ENCODE measurements around the gene GJD2. TPM values are rescaled to one million over a fixed set of nuclear protein-coding genes. Genes with fewer than 3 reads are reported as not detected.

The GJD2 gene
- total and polyA plus RNA-seq, 2 donors (not counting 1 experiment from before 2014, with no cell fraction given): not detected

DNA sequence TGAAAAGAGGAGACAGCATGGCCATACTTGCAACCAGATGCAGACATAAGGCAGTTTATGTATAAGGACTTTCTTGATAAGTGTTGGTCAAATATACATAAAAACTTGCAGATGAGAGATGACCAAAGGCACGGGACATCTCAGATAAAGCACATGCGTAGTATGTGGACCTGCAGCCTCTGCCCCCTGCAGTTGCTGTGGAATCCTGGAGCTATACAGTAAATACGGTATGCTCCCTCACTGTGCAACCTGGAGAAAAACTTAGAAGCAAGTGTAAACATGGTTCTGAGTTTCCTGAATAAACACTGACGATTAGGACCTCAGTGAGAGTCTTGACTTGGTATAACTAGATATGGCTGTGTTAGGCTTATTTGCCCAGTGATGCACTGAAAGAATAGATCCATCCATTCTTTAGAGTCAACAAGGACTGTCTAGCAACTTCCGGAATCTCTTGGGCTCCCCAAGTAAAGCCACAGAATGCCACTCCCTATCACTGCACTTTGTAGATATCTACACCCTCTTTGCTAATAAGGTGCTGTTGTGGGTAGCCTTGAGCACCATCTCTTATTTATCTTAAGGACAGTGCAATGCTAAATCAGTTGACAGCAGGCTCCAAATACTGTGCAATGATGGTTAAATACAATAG is 40.2 kb downstream of the GJD2 start:
- WGBS (ENCODE audit: insufficient coverage): 86% methylated on average over 3 of the region's 5 CpGs
- Histone ChIP-seq H3K9ac (ENCODE audit: low read length) (no peak overlapping the region), H3K4me1 (ENCODE audit: control insufficient read depth in 2 of 2, insufficient read depth in 2 of 2, low read length in 2 of 2) (no peaks in the 10 kb centered on the region), H3K4me3 (ENCODE audit: control extremely low read depth in 1 of 5, extremely low read depth in 1 of 5, insufficient read depth in 1 of 5, low read depth in 2 of 5, low read length in 4 of 5) (no peak overlapping the region), H3K27me3 (replicated peaks in 1 of 4; ENCODE audit: control extremely low read depth in 1 of 4, control insufficient read depth in 3 of 4, insufficient read depth in 4 of 4, low read length in 3 of 4) (peaks cover 0 to 4% (median 1%) of the 10 kb centered on the region in 4 experiments), H3K79me2 (ENCODE audit: control insufficient read depth, insufficient read depth, low read length) (no peaks in the 10 kb centered on the region), H2AFZ (ENCODE audit: insufficient read depth, low read depth, low read length, poor library complexity, severe bottlenecking) (no peak overlapping the region), H4K20me1 (ENCODE audit: control insufficient read depth, insufficient read depth, low read length, poor library complexity, severe bottlenecking) (no peaks in the 10 kb centered on the region), H3K27ac (ENCODE audit: low read length in 2 of 2) (no peak overlapping the region), H3K4me2 (replicated peaks; ENCODE audit: low read depth, low read length, poor library complexity, severe bottlenecking) (no peak overlapping the region), H3K36me3 (replicated peaks in 1 of 2; ENCODE audit: control extremely low read depth in 1 of 2, control insufficient read depth in 1 of 2, extremely low read depth in 1 of 2, insufficient read depth in 2 of 2, low read length in 1 of 2) (no peaks in the 10 kb centered on the region), H3K9me3 (ENCODE audit: control extremely low read depth in 1 of 3, control insufficient read depth in 2 of 3, insufficient read depth in 1 of 3, low read length in 2 of 3) (no peaks in the 10 kb centered on the region)
- H3K27me3 Mint-ChIP-seq: peaks cover 16% of the 10 kb centered on the region
- no peak overlapping the region for H3K4me3 Mint-ChIP-seq
- H3K4me1 Mint-ChIP-seq: no peaks in the 10 kb centered on the region
- ATAC-seq (ENCODE audit: low read depth) (no peak), DNase-seq (no peak)
- no peak overlapping the region for H3K27ac Mint-ChIP-seq
- intact Hi-C loops (cut with micrococcal nuclease): no loop called here
- CTCF ChIA-PET: no interaction called here
- TF ChIP-seq, protein P1, sequence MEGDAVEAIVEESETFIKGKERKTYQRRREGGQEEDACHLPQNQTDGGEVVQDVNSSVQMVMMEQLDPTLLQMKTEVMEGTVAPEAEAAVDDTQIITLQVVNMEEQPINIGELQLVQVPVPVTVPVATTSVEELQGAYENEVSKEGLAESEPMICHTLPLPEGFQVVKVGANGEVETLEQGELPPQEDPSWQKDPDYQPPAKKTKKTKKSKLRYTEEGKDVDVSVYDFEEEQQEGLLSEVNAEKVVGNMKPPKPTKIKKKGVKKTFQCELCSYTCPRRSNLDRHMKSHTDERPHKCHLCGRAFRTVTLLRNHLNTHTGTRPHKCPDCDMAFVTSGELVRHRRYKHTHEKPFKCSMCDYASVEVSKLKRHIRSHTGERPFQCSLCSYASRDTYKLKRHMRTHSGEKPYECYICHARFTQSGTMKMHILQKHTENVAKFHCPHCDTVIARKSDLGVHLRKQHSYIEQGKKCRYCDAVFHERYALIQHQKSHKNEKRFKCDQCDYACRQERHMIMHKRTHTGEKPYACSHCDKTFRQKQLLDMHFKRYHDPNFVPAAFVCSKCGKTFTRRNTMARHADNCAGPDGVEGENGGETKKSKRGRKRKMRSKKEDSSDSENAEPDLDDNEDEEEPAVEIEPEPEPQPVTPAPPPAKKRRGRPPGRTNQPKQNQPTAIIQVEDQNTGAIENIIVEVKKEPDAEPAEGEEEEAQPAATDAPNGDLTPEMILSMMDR (IDR thresholded peaks at IDR 0.05): no peak
- TF ChIP-seq EZH2 (IDR thresholded peaks at IDR 0.05; ENCODE audit: borderline replicate concordance, insufficient read depth, low read depth, low read length, poor library complexity, severe bottlenecking): no peak
- no peaks in the 10 kb centered on the region for H3K9me3 Mint-ChIP-seq (ENCODE audit: insufficient read depth)
- POLR2A ChIA-PET: no interaction called here

DNA sequence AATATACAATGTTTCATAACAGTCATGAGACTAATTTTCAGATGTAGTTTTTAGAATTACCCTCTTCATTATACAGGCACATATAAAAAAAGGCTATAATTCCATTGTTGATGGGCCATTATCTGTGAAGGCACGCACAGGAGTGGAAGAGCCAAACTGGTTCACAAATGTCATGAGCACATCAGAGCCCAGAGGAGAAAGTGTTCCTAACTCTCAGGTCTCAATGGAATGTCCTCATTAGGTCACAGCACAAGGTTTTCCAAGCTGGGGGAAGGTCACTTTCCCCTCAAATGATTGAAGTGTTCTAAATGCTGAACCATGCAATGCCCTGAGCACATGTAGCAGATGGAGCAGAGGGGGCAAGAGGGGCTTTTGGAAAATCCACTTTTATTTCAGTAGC is 41.2 kb downstream of the GJD2 start:
- intact Hi-C loops (cut with micrococcal nuclease): no loop called here
- no peak overlapping the region for H2AFZ ChIP-seq (ENCODE audit: insufficient read depth, low read depth, low read length, poor library complexity, severe bottlenecking)
- H3K36me3 ChIP-seq (replicated peaks in 1 of 2; ENCODE audit: control extremely low read depth in 1 of 2, control insufficient read depth in 1 of 2, extremely low read depth in 1 of 2, insufficient read depth in 2 of 2, low read length in 1 of 2): no peaks in the 10 kb centered on the region
- no peaks in the 10 kb centered on the region for H3K9me3 ChIP-seq (ENCODE audit: control extremely low read depth in 1 of 3, control insufficient read depth in 2 of 3, insufficient read depth in 1 of 3, low read length in 2 of 3)
- no peak for TF ChIP-seq EZH2 (IDR thresholded peaks at IDR 0.05; ENCODE audit: borderline replicate concordance, insufficient read depth, low read depth, low read length, poor library complexity, severe bottlenecking)
- TF ChIP-seq, protein P1 (IDR thresholded peaks at IDR 0.05): no peak
- H3K27ac Mint-ChIP-seq: no peak overlapping the region
- no peak overlapping the region for H3K9ac ChIP-seq (ENCODE audit: low read length)
- DNase-seq: no peak
- H3K4me1 ChIP-seq (ENCODE audit: control insufficient read depth in 2 of 2, insufficient read depth in 2 of 2, low read length in 2 of 2): no peaks in the 10 kb centered on the region
- H3K9me3 Mint-ChIP-seq (ENCODE audit: insufficient read depth): no peaks in the 10 kb centered on the region
- H3K4me2 ChIP-seq (replicated peaks; ENCODE audit: low read depth, low read length, poor library complexity, severe bottlenecking): no peak overlapping the region
- ChIA-PET POLR2A (no interaction called here), CTCF (interaction anchor here (1.1 kb wide), 1 partner anchor 9 kb away, joined by 3 read pairs; no protein-coding TSS in a partner anchor)
- H3K27me3 ChIP-seq (replicated peaks in 1 of 4; ENCODE audit: control extremely low read depth in 1 of 4, control insufficient read depth in 3 of 4, insufficient read depth in 4 of 4, low read length in 3 of 4): peaks cover 0 to 4% (median 1%) of the 10 kb centered on the region in 4 experiments
- ATAC-seq (ENCODE audit: low read depth): no peak
- H3K4me1 Mint-ChIP-seq: no peaks in the 10 kb centered on the region
- no peaks in the 10 kb centered on the region for H4K20me1 ChIP-seq (ENCODE audit: control insufficient read depth, insufficient read depth, low read length, poor library complexity, severe bottlenecking)
- no peak overlapping the region for H3K4me3 Mint-ChIP-seq
- no peaks in the 10 kb centered on the region for H3K79me2 ChIP-seq (ENCODE audit: control insufficient read depth, insufficient read depth, low read length)
- 75% methylated on average over 1 of the region's 1 CpG for WGBS (ENCODE audit: insufficient coverage)
- H3K4me3 ChIP-seq (ENCODE audit: control extremely low read depth in 1 of 5, extremely low read depth in 1 of 5, insufficient read depth in 1 of 5, low read depth in 2 of 5, low read length in 4 of 5): no peak overlapping the region
- no peak overlapping the region for H3K27ac ChIP-seq (ENCODE audit: low read length in 2 of 2)
- peaks cover 20% of the 10 kb centered on the region for H3K27me3 Mint-ChIP-seq
